Nephron (organoid): ENCODE data around the gene SOCS3.

Experiments
- H3K27ac Mint-ChIP-seq, 3 experiments: 2 replicates each; pipeline ENCODE4 v1.8.0; 2020; ENCODE audit warnings: mixed read lengths in 3 of 3, mild to moderate bottlenecking in 2 of 3, moderate library complexity in 1 of 3
- H3K27me3 Mint-ChIP-seq: 2 replicates; pipeline ENCODE4 v1.8.0; 2021; ENCODE audit warnings: low read depth, mild to moderate bottlenecking, moderate library complexity, mixed read lengths
- H3K36me3 Mint-ChIP-seq: 2 replicates; pipeline ENCODE4 v1.8.0; 2020; ENCODE audit warnings: low read depth, mixed read lengths
- H3K4me1 Mint-ChIP-seq: 2 replicates; pipeline ENCODE4 v1.8.0; 2020; ENCODE audit warnings: mixed read lengths
- H3K4me3 Mint-ChIP-seq, 3 experiments: 2 replicates each; pipeline ENCODE4 v1.8.0; 2020; ENCODE audit warnings: mild to moderate bottlenecking in 3 of 3, mixed read lengths in 3 of 3, moderate library complexity in 2 of 3
- H3K9me3 Mint-ChIP-seq: 2 replicates; pipeline ENCODE4 v1.8.0; 2020; ENCODE audit warnings: mixed read lengths
- CTCF ChIP-seq, 3 experiments: fragments of 200-600 bp; sonication (generic); IDR thresholded peaks; one replicate each; pipeline ENCODE4 v1.5.0; 2021; ENCODE audit warnings: antibody characterized with exemption in 3 of 3; ENCODE audit not compliant: unreplicated experiment in 3 of 3

The SOCS3 gene

GRCh38 chr17:78364436-78365281 lies 4.8 kb upstream of the SOCS3 start:
- Mint-ChIP-seq H3K9me3 (no peaks in the 10 kb centered on the region), H3K4me1 (peaks cover 32% of the 10 kb centered on the region)
- TF ChIP-seq CTCF (IDR thresholded peaks at IDR 0.05; ENCODE audit: unreplicated experiment in 3 of 3) = no peak

GRCh38 chr17:78362671-78363070 lies 2.8 kb upstream of the SOCS3 start:
- Mint-ChIP-seq H3K4me1 (peaks cover 36% of the 10 kb centered on the region), H3K36me3 (peaks cover 4% of the 10 kb centered on the region), H3K27me3 (peaks cover 15% of the 10 kb centered on the region), H3K4me3 (peak overlapping the region in 2 of 3 experiments; percentile 9 to 53), H3K27ac (peak overlapping the region; percentile 44 to 86 (median 58)), H3K9me3 (no peaks in the 10 kb centered on the region)
- TF ChIP-seq CTCF (IDR thresholded peaks at IDR 0.05; ENCODE audit: unreplicated experiment in 3 of 3) = peak in 1 of 3 experiments; percentile 21

More at GRCh38 chr17:78364436-78365281, 4.8 kb upstream of the SOCS3 start:
- Mint-ChIP-seq H3K4me3 (peak overlapping the region; percentile 33 to 57 (median 42)), H3K36me3 (no peaks in the 10 kb centered on the region), H3K27ac (peak overlapping the region; percentile 86 to 98 (median 91)), H3K27me3 (peaks cover 4% of the 10 kb centered on the region)

- H3K27me3 Mint-ChIP-seq = peaks cover 20% of the 10 kb centered on the region
- peak overlapping the region; percentile 44 to 86 (median 58) for H3K27ac Mint-ChIP-seq
- peak overlapping the region in 1 of 3 experiments; percentile 9 for H3K4me3 Mint-ChIP-seq
- H3K36me3 Mint-ChIP-seq = peaks cover 8% of the 10 kb centered on the region
- no peaks in the 10 kb centered on the region for H3K9me3 Mint-ChIP-seq
- no peak for TF ChIP-seq CTCF (IDR thresholded peaks at IDR 0.05; ENCODE audit: unreplicated experiment in 3 of 3)
- peaks cover 40% of the 10 kb centered on the region for H3K4me1 Mint-ChIP-seq
Observed at GRCh38 chr17:78362232-78362631, 2.4 kb upstream of the SOCS3 start.

GRCh38 chr17:78361225-78361701 lies 1.4 kb upstream of the SOCS3 start:
- peaks cover 23% of the 10 kb centered on the region for H3K27me3 Mint-ChIP-seq
- TF ChIP-seq CTCF (IDR thresholded peaks at IDR 0.05; ENCODE audit: unreplicated experiment in 3 of 3) = no peak
- peaks cover 8% of the 10 kb centered on the region for H3K36me3 Mint-ChIP-seq
- peak overlapping the region; percentile 50 to 83 (median 72) for H3K27ac Mint-ChIP-seq
- H3K4me1 Mint-ChIP-seq = peaks cover 43% of the 10 kb centered on the region
- H3K4me3 Mint-ChIP-seq = peak overlapping the region; percentile 64 to 85 (median 81)
- no peaks in the 10 kb centered on the region for H3K9me3 Mint-ChIP-seq

- Mint-ChIP-seq H3K9me3 (no peaks in the 10 kb centered on the region), H3K36me3 (peaks cover 12% of the 10 kb centered on the region), H3K4me1 (peaks cover 43% of the 10 kb centered on the region), H3K4me3 (peak overlapping the region; percentile 81 to 85 (median 83)), H3K27me3 (peaks cover 26% of the 10 kb centered on the region), H3K27ac (peak overlapping the region; percentile 50 to 83 (median 72))
- peak; percentile 84 to 92 (median 90) for TF ChIP-seq CTCF (IDR thresholded peaks at IDR 0.05; ENCODE audit: unreplicated experiment in 3 of 3)
Observed at GRCh38 chr17:78360371-78361224, 721 bp upstream of the SOCS3 start.
